Cardiac muscle cell (in vitro differentiated cells and primary cell): Measurements from ENCODE around the gene BTN1A1. TPM values are rescaled to one million over a fixed set of nuclear protein-coding genes. Genes with fewer than 3 reads are reported as not detected.

Experiments
- DNase-seq, 2 donors: peaks; one replicate each; pipeline versions ENCODE4 v3.0.0 to v3.0.0-alpha.2; 2010 to 2017; ENCODE audit warnings: low read depth in 1 of 2, low spot score in 1 of 2
- H3K27ac ChIP-seq: fragments of 200-600 bp; sonication (generic); 2 replicates; pipeline ENCODE4 v1.5.1; 2016
- H3K27me3 ChIP-seq: fragments of 200-600 bp; sonication (generic); 2 replicates; pipeline ENCODE4 v1.6.0; 2016; ENCODE audit warnings: control low read depth
- H3K36me3 ChIP-seq: fragments of 200-600 bp; sonication (generic); 2 replicates; pipeline ENCODE4 v1.5.1; 2016; ENCODE audit warnings: control low read depth
- H3K4me1 ChIP-seq: fragments of 200-600 bp; sonication (generic); 2 replicates; pipeline ENCODE4 v1.8.1; 2017; ENCODE audit warnings: low read depth, mild to moderate bottlenecking, mixed run types
- H3K4me3 ChIP-seq: fragments of 200-600 bp; sonication (generic); 2 replicates; pipeline ENCODE4 v1.5.1; 2016; ENCODE audit warnings: mild to moderate bottlenecking
- H3K9me3 ChIP-seq: fragments of 200-600 bp; sonication (generic); 2 replicates; pipeline ENCODE4 v1.5.1; 2017; ENCODE audit warnings: low read depth, mild to moderate bottlenecking, control low read depth
- CTCF ChIP-seq: IDR thresholded peaks from 2 replicates; pipeline ENCODE4 v1.5.1; 2012; ENCODE audit warnings: low read depth, mild to moderate bottlenecking, low read length
- polyA plus RNA-seq: library from polyadenylated mRNA; unstranded; fragments of >200 nt; fragmentation: Nextera tagmentation; extraction: Ambion mirVana; gene quantifications from 2 replicates; pipeline ENCODE4 v1.2.1, GENCODE V29; 2016
- total RNA-seq: library from RNA; depleted of rRNA; stranded (reverse); fragments of >200 nt; gene quantifications from 2 replicates; pipeline ENCODE4 v1.2.3, GENCODE V29; 2016

Gene BTN1A1
- total and polyA plus RNA-seq, 2 experiments from 2014 or later, result 0.35 TPM; not detected in 1

GRCh38 chr6:26473429-26473757 lies 26.7 kb upstream of the BTN1A1 start:
- no peak for TF ChIP-seq CTCF
- Histone ChIP-seq H3K36me3 (peaks cover 7% of the 10 kb centered on the region), H3K4me3 (no peak overlapping the region), H3K27ac (peak overlapping the region; percentile 85), H3K27me3 (no peaks in the 10 kb centered on the region), H3K9me3 (no peaks in the 10 kb centered on the region), H3K4me1 (peaks cover 8% of the 10 kb centered on the region)
- no peak for DNase-seq

GRCh38 chr6:26473758-26474438 lies 26.2 kb upstream of the BTN1A1 start:
- no peak for TF ChIP-seq CTCF
- peaks cover 8% of the 10 kb centered on the region for H3K4me1 ChIP-seq
- H3K36me3 ChIP-seq, result peaks cover 7% of the 10 kb centered on the region
- H3K4me3 ChIP-seq, result peak overlapping the region; percentile 22
- no peaks in the 10 kb centered on the region for H3K9me3 ChIP-seq
- H3K27me3 ChIP-seq, result no peaks in the 10 kb centered on the region
- peak; percentile 72 to 97 for DNase-seq
- H3K27ac ChIP-seq, result peak overlapping the region; percentile 85

DNA sequence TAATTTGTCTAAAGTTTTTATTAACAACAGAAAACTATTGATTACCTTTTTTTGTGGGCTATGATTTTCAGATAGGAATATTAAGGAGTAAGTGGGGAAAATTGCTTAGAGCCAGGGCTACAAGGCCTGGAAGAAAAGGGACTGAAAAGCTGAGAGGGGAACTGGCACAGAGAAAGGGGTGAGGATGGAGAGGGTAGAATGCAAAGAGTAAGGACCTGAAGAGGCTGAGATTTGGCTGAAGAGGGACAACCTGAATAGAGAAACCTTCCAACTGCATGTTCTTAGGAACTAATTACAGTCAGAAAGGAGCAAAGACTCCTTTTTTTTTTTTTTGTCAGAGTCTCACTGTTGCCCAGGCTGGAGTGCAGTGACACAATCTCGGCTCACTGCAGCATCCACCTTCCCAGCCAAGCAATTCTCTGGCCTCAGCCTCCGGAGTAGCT lies 25.6 kb upstream of the BTN1A1 start:
- TF ChIP-seq CTCF, result no peak
- Histone ChIP-seq H3K4me3 (peak overlapping the region; percentile 22), H3K9me3 (no peaks in the 10 kb centered on the region), H3K27ac (peak overlapping the region; percentile 85), H3K36me3 (peaks cover 3% of the 10 kb centered on the region), H3K27me3 (no peaks in the 10 kb centered on the region), H3K4me1 (peaks cover 8% of the 10 kb centered on the region)
- no peak for DNase-seq

DNA sequence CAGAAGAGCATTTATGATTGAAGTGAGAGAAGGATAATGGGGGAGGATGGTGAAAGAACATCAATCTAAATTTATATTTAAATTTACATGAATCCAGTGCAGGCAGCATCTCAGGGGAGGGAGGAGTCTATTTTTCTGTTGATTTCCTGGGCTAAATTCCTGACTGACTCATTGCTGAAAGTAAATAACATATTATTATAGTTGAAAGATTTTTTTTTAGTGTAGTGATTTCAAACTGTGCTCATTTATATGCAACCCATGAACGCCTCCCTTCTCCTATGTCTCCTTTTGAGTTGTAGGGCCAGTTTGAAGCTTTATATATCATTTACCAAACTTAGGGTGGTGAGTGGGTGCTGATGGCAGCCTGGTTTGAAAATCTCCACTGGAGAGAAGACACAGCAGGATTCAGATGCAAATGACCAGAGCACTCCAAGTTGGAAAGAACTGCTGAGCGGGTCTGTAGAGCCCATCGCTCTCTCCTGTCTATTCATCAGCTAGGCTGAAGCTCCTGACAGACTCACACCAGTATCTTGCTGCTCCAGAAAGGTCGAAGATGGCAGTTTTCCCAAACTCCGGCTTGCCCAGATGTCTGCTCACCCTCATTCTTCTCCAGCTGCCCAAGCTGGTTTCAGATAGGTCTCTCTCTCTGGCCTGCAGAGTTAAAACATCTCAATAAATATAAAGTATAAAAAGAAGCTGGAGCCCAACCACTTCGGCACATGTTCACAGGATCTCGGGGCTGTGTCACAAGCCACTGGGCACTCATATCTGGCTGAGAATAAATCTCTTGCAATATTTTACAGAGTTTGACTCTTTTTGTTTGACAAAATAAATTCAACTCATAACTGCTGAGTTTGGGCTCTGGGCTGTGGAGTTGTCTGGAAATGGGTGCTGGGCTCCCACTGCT lies 24.0 kb upstream of the BTN1A1 start:
- TF ChIP-seq CTCF, result no peak
- Histone ChIP-seq H3K27me3 (no peaks in the 10 kb centered on the region), H3K27ac (no peak overlapping the region), H3K4me3 (no peak overlapping the region), H3K36me3 (no peaks in the 10 kb centered on the region), H3K4me1 (peaks cover 8% of the 10 kb centered on the region), H3K9me3 (no peaks in the 10 kb centered on the region)
- no peak for DNase-seq

DNA sequence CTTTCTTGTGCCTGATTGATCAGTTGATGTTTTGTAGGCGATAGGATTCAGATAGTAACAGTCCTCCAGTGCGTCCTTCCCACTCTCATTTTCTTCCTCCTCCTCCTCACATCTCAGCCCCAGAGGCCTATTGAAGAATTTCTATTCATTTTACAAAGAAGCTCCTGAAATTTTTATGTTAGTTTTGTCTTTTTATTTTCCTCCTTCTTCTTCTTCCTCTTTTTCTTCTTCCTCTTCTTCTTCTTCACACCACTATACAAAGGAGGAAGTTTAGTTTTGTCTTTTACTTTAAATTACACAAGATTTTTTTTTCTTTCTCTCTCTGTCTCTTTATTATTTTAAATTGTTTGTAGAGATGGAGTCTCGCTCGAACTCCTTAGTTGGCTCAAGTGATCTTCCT lies 23.2 kb upstream of the BTN1A1 start:
- DNase-seq, result no peak
- no peaks in the 10 kb centered on the region for H3K9me3 ChIP-seq
- no peak for TF ChIP-seq CTCF
- no peak overlapping the region for H3K27ac ChIP-seq
- H3K4me1 ChIP-seq, result peaks cover 8% of the 10 kb centered on the region
- no peaks in the 10 kb centered on the region for H3K36me3 ChIP-seq
- no peak overlapping the region for H3K4me3 ChIP-seq
- no peaks in the 10 kb centered on the region for H3K27me3 ChIP-seq
